Tibial nerve (tissue), 3 donors: ENCODE data around the gene CD46.

ENCODE experiments used
- POLR2A ChIP-seq, 2 donors: fragments of 450-650 bp; IDR thresholded peaks; one replicate each; pipeline ENCODE4 v1.6.1; 2017; ENCODE audit warnings: antibody characterized with exemption in 2 of 2, mild to moderate bottlenecking in 2 of 2, moderate library complexity in 2 of 2
- TF ChIP-seq, protein P1 (sequence below), 5 experiments: fragments of 200-600 bp in 3 of 5; fragments of 450-650 bp in 2 of 5; sonication (generic) in 3 of 5; IDR thresholded peaks; one replicate each; pipeline ENCODE4 v1.5.1; 2016 to 2019; ENCODE audit warnings: antibody characterized with exemption in 5 of 5, mild to moderate bottlenecking in 3 of 5, moderate library complexity in 2 of 5

DNA sequence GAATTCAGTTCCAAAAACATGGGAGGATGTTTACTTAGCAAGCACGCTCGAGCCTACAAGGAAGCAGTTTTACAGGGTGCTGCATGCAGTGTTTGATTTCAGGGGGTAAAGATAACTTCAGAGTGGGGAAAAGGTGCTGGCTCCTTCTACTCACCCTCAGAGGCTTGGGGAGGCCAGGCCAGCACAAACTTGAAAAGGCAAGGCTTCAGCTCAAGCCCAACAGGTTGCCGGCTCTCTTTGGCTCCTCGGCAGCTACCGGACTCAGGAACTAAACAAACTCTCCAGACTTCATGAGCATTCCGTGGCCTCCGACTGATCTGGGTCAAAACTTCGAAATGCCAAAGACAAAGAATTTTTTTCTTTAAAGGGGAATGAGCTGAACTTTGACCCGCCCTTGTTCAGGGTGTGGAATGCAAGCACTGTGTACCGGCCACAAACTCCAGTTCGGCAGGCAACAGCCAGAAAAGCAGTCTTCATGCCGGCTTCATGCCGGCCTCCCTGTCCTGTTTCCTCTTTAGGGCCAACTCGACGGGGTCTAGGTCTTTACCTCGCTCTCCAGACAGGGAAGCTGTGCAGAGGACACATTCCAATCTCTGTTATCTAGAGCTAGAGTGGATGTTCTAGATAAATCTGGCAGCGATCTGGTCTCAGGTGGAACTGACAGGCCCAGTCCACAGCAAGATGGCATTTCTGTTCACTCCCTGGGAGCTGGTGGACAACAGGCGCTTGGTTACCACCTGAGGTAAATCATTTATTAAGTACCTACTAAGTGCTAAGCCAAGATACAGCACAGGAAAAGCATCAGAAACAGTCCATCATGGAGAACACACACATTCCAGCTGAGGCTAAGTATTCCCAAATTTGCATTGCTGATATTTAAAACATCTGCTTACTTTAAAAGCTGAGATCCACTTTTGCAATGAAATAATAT, 75.0 kb downstream of the CD46 start:
- TF ChIP-seq, protein P1, sequence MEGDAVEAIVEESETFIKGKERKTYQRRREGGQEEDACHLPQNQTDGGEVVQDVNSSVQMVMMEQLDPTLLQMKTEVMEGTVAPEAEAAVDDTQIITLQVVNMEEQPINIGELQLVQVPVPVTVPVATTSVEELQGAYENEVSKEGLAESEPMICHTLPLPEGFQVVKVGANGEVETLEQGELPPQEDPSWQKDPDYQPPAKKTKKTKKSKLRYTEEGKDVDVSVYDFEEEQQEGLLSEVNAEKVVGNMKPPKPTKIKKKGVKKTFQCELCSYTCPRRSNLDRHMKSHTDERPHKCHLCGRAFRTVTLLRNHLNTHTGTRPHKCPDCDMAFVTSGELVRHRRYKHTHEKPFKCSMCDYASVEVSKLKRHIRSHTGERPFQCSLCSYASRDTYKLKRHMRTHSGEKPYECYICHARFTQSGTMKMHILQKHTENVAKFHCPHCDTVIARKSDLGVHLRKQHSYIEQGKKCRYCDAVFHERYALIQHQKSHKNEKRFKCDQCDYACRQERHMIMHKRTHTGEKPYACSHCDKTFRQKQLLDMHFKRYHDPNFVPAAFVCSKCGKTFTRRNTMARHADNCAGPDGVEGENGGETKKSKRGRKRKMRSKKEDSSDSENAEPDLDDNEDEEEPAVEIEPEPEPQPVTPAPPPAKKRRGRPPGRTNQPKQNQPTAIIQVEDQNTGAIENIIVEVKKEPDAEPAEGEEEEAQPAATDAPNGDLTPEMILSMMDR (IDR thresholded peaks at IDR 0.05), result no peak
- peak in 1 of 2 donors; percentile 30 for TF ChIP-seq POLR2A (IDR thresholded peaks at IDR 0.05)
